Ovary (tissue), 3 donors: ENCODE measurements around the gene GUCY1A2.

Experiments used
- EP300 ChIP-seq: sonication (generic); formaldehyde crosslinking; IDR thresholded peaks from one replicate; pipeline ENCODE4 v1.6.1; 2017; ENCODE audit warnings: antibody characterized with exemption
- TF ChIP-seq, protein P1 (sequence below), 3 donors: fragments of 450-650 bp in 2 of 3; fragments of 200-600 bp in 1 of 3; IDR thresholded peaks; one replicate each; pipeline versions ENCODE4 v1.5.1 to v1.8.0; 2016 to 2022; ENCODE audit warnings: antibody characterized with exemption in 3 of 3, mild to moderate bottlenecking in 1 of 3
- donor health status: DM: no; HTN: no; CAD: no.

DNA sequence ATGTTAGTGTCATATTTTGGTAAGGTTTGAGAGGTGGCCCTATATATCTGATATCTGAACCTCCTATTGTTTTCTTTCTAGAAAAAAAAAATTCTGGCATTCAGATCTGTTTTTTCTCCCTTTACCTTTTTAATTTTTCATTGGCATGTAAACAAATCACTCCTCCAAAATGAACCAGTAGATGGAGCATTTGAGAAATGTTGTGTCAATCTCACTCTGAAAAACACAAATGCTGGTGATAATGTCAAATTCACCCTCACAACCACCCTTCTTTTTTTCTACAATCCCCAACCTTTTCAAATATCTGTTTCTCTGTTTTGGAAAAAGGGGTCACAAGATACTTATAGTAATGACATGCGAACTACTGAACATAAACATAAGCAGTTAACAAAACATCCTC, 9.1 kb downstream of the GUCY1A2 start:
- TF ChIP-seq, protein P1, sequence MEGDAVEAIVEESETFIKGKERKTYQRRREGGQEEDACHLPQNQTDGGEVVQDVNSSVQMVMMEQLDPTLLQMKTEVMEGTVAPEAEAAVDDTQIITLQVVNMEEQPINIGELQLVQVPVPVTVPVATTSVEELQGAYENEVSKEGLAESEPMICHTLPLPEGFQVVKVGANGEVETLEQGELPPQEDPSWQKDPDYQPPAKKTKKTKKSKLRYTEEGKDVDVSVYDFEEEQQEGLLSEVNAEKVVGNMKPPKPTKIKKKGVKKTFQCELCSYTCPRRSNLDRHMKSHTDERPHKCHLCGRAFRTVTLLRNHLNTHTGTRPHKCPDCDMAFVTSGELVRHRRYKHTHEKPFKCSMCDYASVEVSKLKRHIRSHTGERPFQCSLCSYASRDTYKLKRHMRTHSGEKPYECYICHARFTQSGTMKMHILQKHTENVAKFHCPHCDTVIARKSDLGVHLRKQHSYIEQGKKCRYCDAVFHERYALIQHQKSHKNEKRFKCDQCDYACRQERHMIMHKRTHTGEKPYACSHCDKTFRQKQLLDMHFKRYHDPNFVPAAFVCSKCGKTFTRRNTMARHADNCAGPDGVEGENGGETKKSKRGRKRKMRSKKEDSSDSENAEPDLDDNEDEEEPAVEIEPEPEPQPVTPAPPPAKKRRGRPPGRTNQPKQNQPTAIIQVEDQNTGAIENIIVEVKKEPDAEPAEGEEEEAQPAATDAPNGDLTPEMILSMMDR (IDR thresholded peaks at IDR 0.05) = no peak
- no peak for TF ChIP-seq EP300
